DOHH2 (cell line): ENCODE results near the gene SPATA19.

Source experiments
- EZH2phosphoT487 ChIP-seq: fragments of 200-600 bp; sonication (generic); IDR thresholded peaks from 2 replicates; pipeline ENCODE4 v1.6.1; 2017; ENCODE audit warnings: borderline replicate concordance, mild to moderate bottlenecking, antibody characterized with exemption, low read length, moderate library complexity, mixed read lengths
- TF ChIP-seq, protein P1 (sequence below): fragments of 200-600 bp; sonication (generic); IDR thresholded peaks from one replicate; pipeline ENCODE4 v1.5.1; 2014; ENCODE audit warnings: antibody characterized with exemption, mild to moderate bottlenecking, low read depth, low read length; ENCODE audit not compliant: poor library complexity, severe bottlenecking

DNA sequence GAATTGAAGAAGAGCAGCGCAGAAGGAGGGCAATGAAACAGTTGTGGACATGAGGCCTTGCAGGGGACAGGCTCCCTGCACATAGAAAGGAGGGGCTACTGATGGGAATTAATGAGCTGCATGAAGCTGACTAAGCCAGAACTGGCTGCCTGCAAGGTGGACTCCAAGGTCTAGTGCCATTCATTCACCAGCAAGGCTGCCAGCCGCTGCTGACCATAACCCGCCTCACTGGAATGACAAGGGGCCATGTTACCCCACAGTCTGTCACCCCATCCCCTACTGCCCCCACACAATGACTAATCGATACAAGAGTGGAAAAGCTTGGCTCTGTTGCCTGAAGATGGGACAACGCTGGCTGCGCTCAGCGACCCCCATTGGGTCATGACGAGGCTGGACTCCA is 44.6 kb downstream of the SPATA19 start:
- TF ChIP-seq, protein P1, sequence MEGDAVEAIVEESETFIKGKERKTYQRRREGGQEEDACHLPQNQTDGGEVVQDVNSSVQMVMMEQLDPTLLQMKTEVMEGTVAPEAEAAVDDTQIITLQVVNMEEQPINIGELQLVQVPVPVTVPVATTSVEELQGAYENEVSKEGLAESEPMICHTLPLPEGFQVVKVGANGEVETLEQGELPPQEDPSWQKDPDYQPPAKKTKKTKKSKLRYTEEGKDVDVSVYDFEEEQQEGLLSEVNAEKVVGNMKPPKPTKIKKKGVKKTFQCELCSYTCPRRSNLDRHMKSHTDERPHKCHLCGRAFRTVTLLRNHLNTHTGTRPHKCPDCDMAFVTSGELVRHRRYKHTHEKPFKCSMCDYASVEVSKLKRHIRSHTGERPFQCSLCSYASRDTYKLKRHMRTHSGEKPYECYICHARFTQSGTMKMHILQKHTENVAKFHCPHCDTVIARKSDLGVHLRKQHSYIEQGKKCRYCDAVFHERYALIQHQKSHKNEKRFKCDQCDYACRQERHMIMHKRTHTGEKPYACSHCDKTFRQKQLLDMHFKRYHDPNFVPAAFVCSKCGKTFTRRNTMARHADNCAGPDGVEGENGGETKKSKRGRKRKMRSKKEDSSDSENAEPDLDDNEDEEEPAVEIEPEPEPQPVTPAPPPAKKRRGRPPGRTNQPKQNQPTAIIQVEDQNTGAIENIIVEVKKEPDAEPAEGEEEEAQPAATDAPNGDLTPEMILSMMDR: no peak
- no peak for TF ChIP-seq EZH2phosphoT487
